Loucy (cell line): Measurements from ENCODE around the gene ANKK1.

Source experiments
- H2AFZ ChIP-seq: fragments of 200-600 bp; sonication (generic); 2 replicates; pipeline ENCODE4 v1.6.0; 2016; ENCODE audit warnings: antibody characterized with exemption, mild to moderate bottlenecking, low read length, moderate library complexity
- H3F3A ChIP-seq: fragments of 200-600 bp; 2 replicates; pipeline ENCODE4 v1.6.0; 2016; ENCODE audit warnings: antibody characterized with exemption, low read depth, mild to moderate bottlenecking
- H3K27me3 ChIP-seq: fragments of 200-600 bp; sonication (generic); 2 replicates; pipeline ENCODE4 v1.6.1; 2014; ENCODE audit warnings: low read length, mild to moderate bottlenecking; ENCODE audit not compliant: insufficient read depth, poor library complexity, severe bottlenecking
- H3K36me3 ChIP-seq: fragments of 200-600 bp; sonication (generic); 2 replicates; pipeline ENCODE4 v1.6.1; 2016; ENCODE audit warnings: low read length; ENCODE audit not compliant: insufficient read depth
- H3K4me1 ChIP-seq: fragments of 200-600 bp; sonication (generic); 2 replicates; pipeline ENCODE4 v1.5.1; 2014; ENCODE audit warnings: low read length, mild to moderate bottlenecking; ENCODE audit not compliant: insufficient read depth, poor library complexity, severe bottlenecking
- H3K4me2 ChIP-seq: fragments of 200-600 bp; sonication (generic); 2 replicates; pipeline ENCODE4 v1.6.0; 2014; ENCODE audit warnings: antibody characterized with exemption, low read length, low read depth, mild to moderate bottlenecking; ENCODE audit not compliant: poor library complexity, severe bottlenecking
- H3K4me3 ChIP-seq: fragments of 200-600 bp; sonication (generic); 2 replicates; pipeline ENCODE4 v1.5.1; 2014; ENCODE audit warnings: low read length, mild to moderate bottlenecking, mixed read lengths; ENCODE audit not compliant: poor library complexity, severe bottlenecking
- H3K79me2 ChIP-seq: fragments of 200-600 bp; sonication (generic); 2 replicates; pipeline ENCODE4 v1.6.1; 2014; ENCODE audit warnings: low read length; ENCODE audit not compliant: insufficient read depth
- H3K9ac ChIP-seq: fragments of 200-600 bp; sonication (generic); 2 replicates; pipeline ENCODE4 v1.6.0; 2014; ENCODE audit warnings: mild to moderate bottlenecking, low read depth, low read length, moderate library complexity; ENCODE audit not compliant: poor library complexity, severe bottlenecking
- H3K9me2 ChIP-seq: fragments of 200-600 bp; sonication (generic); replicated peaks from 2 replicates; pipeline ENCODE4 v1.6.1; 2016; ENCODE audit warnings: low read depth, low read length, mixed read lengths
- H3K9me3 ChIP-seq: fragments of 200-600 bp; sonication (generic); 2 replicates; pipeline ENCODE4 v1.6.1; 2014; ENCODE audit warnings: mild to moderate bottlenecking, antibody characterized with exemption, low read length, low read depth; ENCODE audit not compliant: insufficient read depth
- H4K20me1 ChIP-seq: fragments of 200-600 bp; sonication (generic); 2 replicates; pipeline ENCODE4 v1.6.0; 2014; ENCODE audit warnings: antibody characterized with exemption, low read length, mild to moderate bottlenecking; ENCODE audit not compliant: insufficient read depth, poor library complexity, severe bottlenecking
- EZH2phosphoT487 ChIP-seq: fragments of 200-600 bp; IDR thresholded peaks from 2 replicates; pipeline ENCODE4 v1.6.1; 2018; ENCODE audit warnings: antibody characterized with exemption, mild to moderate bottlenecking, moderate library complexity, borderline replicate concordance
- TF ChIP-seq, protein P1 (sequence below): fragments of 200-600 bp; sonication (generic); conservative IDR thresholded peaks from 2 replicates; pipeline ENCODE4 v1.5.1; 2014; ENCODE audit warnings: mild to moderate bottlenecking, antibody characterized with exemption, low read length

ANKK1 gene

GRCh38 chr11:113372309-113372708, 15.3 kb upstream of the ANKK1 start:
- H2AFZ ChIP-seq: no peak overlapping the region
- no peaks in the 10 kb centered on the region for H3K36me3 ChIP-seq
- TF ChIP-seq, protein P1, sequence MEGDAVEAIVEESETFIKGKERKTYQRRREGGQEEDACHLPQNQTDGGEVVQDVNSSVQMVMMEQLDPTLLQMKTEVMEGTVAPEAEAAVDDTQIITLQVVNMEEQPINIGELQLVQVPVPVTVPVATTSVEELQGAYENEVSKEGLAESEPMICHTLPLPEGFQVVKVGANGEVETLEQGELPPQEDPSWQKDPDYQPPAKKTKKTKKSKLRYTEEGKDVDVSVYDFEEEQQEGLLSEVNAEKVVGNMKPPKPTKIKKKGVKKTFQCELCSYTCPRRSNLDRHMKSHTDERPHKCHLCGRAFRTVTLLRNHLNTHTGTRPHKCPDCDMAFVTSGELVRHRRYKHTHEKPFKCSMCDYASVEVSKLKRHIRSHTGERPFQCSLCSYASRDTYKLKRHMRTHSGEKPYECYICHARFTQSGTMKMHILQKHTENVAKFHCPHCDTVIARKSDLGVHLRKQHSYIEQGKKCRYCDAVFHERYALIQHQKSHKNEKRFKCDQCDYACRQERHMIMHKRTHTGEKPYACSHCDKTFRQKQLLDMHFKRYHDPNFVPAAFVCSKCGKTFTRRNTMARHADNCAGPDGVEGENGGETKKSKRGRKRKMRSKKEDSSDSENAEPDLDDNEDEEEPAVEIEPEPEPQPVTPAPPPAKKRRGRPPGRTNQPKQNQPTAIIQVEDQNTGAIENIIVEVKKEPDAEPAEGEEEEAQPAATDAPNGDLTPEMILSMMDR: no peak; the same call in 1 of the 2 replicates
- H3F3A ChIP-seq: no peaks in the 10 kb centered on the region
- no peak overlapping the region for H3K4me2 ChIP-seq
- no peaks in the 10 kb centered on the region for H3K79me2 ChIP-seq
- no peak overlapping the region for H3K9ac ChIP-seq
- no peaks in the 10 kb centered on the region for H4K20me1 ChIP-seq
- H3K4me3 ChIP-seq: no peak overlapping the region
- no peaks in the 10 kb centered on the region for H3K9me2 ChIP-seq
- no peaks in the 10 kb centered on the region for H3K27me3 ChIP-seq
- no peaks in the 10 kb centered on the region for H3K9me3 ChIP-seq
- no peaks in the 10 kb centered on the region for H3K4me1 ChIP-seq

DNA sequence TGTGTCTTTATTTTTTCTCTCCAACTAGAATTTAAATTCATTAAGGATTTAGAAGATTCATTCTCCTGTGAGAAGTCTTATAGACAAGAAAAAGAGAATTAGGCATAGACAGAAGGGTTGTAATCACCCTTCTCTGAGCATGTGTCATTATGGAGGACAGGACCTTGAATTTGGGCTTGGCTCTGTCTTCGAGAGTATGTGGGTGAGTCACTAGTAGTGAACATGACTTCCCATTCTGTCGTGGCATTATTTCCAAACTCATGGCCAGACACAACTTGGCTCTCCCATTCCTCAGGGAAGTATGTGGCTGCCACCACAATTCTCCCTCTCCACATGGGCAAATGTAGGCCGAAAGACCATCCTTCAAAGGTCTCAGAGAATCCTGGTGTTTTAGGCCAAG, 14.3 kb upstream of the ANKK1 start:
- Histone ChIP-seq H3K9me2 (no peaks in the 10 kb centered on the region), H3K4me3 (no peak overlapping the region), H4K20me1 (no peaks in the 10 kb centered on the region), H3K4me1 (no peaks in the 10 kb centered on the region), H3K4me2 (no peak overlapping the region), H2AFZ (no peak overlapping the region), H3K79me2 (no peaks in the 10 kb centered on the region), H3F3A (no peaks in the 10 kb centered on the region), H3K27me3 (no peaks in the 10 kb centered on the region), H3K9me3 (no peaks in the 10 kb centered on the region), H3K36me3 (no peaks in the 10 kb centered on the region), H3K9ac (no peak overlapping the region)
- TF ChIP-seq, protein P1: no peak
- no peak for TF ChIP-seq EZH2phosphoT487

- no peak overlapping the region for H3K4me3 ChIP-seq
These were observed 13.5 kb upstream of the ANKK1 start for GRCh38 chr11:113373981-113374560.

More at GRCh38 chr11:113373981-113374560, 13.5 kb upstream of the ANKK1 start:
- Histone ChIP-seq H3K27me3 (no peaks in the 10 kb centered on the region), H3K36me3 (no peaks in the 10 kb centered on the region), H3K4me2 (no peak overlapping the region), H3K9me3 (no peaks in the 10 kb centered on the region), H3K4me1 (no peaks in the 10 kb centered on the region), H4K20me1 (no peaks in the 10 kb centered on the region), H3K9me2 (no peaks in the 10 kb centered on the region), H3F3A (no peaks in the 10 kb centered on the region), H2AFZ (no peak overlapping the region), H3K79me2 (no peaks in the 10 kb centered on the region), H3K9ac (no peak overlapping the region)
- TF ChIP-seq, protein P1: no peak
- TF ChIP-seq EZH2phosphoT487: no peak
